T-helper 2 cell (primary cell): Measurements from ENCODE around the gene ADIG.

Source experiments
- DNase-seq, 5 experiments: peaks; one replicate each; pipeline versions ENCODE4 v3.0.0 to v3.0.0-alpha.2; 2012 to 2022

ADIG gene

DNA sequence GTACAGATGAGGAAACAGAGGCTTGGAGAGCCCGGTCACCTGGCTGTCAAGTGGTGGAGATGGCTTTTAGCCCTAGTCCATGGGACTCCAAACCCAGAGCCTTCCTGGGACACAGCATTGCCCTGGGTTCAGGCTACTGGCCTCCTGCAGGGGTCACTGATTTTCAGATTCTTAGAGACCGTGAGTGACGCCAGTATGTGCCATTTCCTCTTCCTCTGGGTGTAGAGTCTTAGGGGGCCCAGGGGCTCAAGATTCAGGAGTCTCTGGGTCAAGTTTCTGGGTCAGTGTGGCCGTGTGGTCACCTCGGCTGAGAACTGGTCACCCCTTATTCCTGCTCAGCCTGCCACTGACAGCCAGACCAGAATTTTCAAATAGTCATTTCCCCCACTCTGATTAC lies 21.2 kb downstream of the ADIG start:
- no peak for DNase-seq

GRCh38 chr20:38603286-38603685 lies 22.3 kb downstream of the ADIG start:
- DNase-seq = no peak

DNA sequence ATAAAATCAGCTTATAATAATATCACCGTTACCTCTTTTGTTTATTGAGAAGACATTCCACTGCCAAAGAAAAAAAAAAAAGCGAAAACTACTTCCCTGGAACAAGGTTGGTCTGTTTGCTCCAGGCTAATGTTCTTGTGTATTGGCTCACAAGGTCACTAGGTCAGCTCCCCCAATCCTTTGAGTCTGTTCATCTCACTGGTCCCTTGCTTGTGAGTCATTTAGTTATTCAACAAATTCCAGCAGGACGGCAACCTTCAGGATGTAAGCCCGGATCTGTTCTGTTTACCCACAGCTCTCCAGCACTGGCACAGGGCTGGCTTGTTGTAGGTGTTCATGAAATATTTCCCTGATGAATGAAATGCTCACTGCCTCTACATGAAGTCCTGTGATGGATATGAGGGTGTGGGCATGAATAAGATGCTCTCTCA lies 23.9 kb downstream of the ADIG start:
- DNase-seq = no peak

DNA sequence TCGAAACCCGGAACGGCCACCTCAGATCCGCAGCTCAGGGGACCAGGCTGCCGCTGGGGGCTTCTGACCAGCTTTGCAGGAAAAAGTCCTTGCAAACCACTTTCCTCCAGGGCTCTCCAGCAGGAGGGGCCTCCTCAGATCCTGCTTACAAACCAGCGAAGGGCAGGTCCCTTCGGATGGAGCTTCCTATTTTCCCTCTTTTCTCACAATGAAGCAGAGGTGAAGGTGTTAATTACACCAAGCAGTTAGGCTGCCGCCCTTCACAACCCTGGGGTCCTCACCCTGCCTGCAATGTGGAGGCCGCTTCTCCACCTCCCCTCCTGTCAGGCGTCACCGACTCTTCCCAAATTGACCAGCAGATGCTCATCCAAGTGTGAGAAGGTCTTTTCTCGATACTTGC lies 26.4 kb downstream of the ADIG start:
- no peak for DNase-seq

- DNase-seq = no peak
Observed at GRCh38 chr20:38608188-38608587, 27.2 kb downstream of the ADIG start.

DNA sequence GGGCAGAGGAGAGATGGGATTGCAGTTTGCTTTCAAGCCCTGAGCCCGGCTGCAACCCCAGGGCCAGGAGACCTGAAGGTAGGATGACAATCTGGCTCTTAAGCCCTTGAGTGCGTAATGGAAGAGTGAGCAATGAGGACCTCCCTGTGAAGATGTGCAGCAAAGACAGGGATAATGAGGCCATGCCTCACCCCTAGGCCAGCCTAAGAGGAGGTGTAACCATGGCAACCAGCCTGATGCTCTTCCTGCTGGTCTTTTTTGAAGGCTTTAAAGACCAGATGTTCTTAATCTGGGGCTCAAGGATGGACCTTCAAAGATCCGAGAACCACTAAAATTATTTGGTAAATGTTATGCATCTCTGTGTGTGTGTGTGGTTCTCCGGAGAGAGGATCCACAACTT lies 28.8 kb downstream of the ADIG start:
- DNase-seq = no peak

DNA sequence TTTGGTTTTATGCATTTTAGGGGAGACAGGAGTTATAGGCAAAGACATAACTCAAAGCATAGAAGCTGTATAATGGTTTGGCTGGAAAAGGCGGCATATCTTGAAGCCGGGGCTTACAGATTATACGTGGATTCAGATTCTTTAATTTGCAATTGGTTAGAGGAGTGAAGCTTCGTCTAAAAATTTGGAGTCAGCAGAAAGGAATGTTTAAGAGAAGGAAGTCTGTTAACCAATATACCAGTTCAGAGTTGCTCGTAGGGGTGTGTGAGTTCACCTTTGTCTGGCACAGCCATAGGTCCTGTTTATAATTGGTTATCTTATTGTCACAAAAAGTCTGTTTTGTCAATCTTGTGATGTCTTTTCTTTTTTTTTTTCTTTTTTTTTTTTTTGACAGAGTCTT lies 29.5 kb downstream of the ADIG start:
- no peak for DNase-seq

DNA sequence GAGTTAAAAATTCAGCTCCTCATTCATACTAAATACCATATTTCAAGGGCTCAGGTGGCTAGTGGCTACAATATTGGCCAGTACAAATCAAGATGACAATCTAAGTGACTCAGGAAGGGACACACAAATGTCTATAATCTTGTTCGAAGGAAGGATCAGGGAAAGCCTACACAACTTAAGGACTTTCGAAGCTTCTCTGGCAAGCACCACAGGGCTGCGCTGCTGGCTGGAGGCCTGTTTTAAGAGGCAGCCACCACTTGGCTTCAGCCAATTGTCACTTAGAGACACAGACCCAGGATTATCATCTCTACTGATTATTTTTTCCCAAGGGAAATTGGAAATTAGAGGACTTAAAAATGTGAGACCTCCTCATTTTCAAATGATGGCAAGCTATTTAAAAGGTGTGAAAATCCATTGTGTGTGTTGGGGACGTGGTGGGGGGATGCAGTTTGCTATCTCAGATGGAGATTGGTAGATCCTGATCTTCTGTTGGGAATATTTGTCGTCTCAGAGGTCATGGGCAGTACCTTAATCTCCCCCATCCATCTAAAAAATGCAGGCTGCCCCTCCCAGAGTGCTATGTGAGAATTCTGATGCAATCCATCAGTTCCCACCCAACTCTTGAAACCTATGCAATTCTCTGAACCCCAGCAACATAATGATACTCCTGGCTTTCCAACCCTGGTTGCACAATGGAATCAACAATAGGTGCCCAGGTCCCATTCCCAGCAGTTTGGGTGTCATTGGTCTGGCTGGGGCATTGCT lies 31.9 kb downstream of the ADIG start:
- DNase-seq = no peak

GRCh38 chr20:38615283-38615682 lies 34.3 kb downstream of the ADIG start:
- DNase-seq = no peak

GRCh38 chr20:38616457-38616856 lies 35.5 kb downstream of the ADIG start:
- no peak for DNase-seq

DNA sequence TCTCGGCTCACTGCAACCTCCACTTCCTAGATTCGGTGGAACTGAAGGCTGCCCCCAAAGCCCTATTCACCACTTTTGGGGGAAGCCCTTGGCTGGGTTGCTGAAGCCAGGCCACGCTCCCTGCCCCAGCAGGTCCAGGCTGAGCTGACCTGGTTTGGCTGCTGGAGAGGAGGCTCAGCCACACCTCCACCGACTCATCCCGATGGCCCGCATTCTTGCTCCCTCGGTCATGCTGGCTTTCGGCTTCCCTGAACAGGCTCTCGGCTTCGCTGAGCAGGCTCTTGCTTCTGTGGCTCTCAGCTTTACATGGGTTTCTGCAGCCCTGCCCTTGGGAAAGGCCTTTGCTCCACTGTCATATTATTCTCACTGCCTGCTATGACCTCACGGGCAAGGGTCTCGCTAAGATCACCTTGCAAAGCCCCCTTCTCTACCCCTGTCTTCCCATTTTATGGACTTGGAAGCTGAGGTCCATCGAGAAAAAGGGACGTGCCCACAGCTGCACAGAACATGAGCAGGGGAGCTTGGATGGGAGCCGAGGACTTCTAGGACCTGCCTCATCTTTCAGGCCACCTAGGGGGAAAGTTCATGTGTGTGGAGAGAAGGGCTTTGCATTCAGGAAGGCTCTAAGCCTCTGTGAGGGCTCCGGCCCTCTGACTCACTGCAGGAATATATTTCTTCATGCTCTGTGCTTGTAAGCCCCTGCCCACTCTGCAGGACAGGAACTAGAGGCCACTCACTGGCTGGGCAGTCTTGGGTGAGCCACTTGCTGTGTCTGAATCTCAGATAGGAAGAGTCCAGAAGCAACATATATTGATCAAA lies 36.2 kb downstream of the ADIG start:
- no peak for DNase-seq

DNA sequence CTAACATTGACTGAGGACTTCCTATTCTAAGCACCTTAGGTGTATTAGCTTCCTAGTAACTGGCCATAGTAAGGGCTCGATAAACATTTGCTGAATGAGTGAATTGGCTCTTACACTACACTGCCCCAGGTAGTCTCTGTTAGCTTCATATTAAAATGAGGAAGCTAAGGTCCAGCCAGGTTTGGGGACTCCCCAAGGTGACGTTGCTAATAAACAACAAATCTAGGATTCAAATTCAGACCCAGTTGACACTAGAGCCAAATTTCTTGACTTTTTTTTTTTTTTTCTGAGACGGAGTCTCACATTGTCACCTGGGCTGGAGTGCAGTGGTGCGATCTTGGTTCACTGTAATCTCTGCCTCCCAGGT lies 36.8 kb downstream of the ADIG start:
- DNase-seq = no peak

GRCh38 chr20:38620441-38620840 lies 39.4 kb downstream of the ADIG start:
- no peak for DNase-seq

GRCh38 chr20:38623061-38623460 lies 42.1 kb downstream of the ADIG start:
- no peak for DNase-seq

DNA sequence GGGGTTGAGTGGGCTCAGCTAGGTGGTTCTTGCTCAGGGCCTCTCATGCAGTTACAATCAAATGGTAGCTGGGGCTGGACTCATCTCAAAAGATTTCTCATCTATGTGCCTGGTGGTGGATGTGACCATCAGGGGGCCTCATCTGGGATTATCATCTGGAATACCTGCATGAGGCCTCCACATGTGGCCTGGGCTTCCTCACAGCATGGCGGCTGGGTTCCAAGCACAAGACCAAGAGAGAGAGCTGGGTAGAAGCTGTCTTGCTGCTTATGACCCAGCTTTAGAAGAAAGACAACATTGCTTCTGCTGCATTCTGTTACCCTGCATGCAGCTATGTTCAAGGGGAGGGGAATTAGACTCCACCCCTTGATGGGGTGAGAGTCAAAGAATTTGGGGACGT lies 43.1 kb downstream of the ADIG start:
- no peak for DNase-seq

DNA sequence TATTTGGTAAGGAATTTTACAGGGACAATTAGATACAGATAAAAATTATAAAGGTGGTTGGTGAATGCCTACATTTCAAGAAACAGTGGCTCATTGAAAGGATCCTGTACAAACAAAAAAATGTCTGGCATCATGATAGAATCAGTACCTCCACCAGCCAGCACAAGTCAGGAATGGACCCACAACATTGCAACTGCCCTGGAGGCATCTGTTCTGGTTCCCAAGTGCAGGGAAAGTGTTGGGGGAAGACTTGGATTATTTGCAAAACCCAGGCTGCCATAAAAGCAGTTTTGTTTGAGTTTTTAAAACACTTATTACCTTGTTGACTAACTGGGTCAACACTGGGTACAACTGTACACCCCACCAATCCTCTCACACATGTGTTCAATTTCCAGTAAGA lies 44.9 kb downstream of the ADIG start:
- DNase-seq = no peak

DNA sequence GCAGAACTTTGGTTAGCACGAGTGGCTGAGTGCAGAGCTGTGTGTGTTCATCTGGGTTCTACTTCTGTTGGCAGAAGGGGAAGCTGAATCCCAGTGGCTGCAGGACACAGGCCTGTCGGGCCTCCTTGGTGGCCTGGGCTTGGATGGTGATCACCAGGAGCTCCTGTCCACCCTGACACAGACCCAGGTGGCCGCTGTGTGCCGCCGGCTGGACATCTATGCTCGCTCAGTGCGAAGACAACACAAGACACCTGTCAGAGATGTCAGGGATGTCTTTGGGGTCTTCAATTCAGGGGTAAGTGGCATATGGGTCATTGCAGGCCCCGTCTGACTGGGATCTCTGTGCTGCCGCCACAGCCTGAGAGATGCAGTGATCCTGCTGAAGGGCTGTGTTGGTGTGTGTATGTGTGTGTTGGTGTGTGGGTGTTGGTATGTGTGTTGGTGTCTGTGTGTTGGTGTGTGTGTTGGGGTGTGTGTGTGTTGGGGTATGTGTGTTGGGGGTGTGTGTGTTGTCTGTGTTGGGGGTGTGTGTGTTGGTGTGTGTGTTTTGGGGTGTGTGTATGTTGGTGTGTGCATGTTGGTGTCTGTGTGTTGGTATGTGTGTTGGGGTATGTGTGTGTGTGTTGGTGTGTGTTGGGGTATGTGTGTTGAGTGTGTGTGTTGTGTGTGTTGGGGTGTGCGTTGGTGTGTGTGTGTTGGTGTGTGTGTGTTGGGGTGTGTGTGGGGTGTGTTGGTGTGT lies 46.1 kb downstream of the ADIG start:
- DNase-seq = no peak

DNA sequence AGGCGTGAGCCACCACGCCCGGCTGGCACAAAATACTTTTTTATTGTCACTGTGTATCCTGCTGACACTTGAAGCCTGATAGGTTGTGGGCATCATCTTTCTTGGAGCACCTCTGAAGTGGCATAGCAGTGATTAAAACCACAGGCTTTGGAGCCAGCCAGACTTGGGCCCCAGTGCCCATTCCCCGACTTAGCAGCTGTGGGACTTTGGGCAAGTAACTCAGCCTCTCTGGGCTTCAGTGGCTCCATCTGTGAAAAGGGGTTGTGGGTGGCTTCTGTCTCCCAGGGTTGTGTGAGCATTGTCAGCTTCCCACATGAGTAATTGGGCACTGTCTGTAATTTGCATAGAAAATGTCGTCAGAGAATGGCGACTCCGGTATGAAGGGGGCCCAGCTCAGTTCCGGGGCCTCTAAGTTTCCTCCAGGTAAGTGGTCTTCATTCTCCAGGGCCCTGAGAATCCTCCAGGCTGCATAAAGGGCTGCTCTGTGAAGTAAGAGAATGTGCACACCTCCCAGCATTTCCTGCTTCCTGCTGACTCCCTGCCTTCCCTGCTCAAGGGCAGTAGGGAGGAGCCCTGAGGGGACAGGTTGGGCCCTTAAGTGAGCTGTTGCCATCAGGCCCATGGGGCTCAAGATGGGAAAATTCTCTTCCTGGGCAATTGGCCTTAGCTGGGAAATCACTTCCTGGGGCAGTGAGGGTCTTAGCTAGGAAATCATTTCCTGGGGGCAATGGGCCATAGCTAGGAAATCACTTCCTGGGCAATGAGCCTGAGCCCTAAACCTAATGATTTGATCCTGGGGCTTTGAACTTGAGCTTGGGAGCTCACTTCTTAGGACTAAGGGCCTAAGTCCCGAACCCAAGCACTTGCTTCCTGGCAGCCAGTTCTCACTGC lies 47.8 kb downstream of the ADIG start:
- no peak for DNase-seq

DNA sequence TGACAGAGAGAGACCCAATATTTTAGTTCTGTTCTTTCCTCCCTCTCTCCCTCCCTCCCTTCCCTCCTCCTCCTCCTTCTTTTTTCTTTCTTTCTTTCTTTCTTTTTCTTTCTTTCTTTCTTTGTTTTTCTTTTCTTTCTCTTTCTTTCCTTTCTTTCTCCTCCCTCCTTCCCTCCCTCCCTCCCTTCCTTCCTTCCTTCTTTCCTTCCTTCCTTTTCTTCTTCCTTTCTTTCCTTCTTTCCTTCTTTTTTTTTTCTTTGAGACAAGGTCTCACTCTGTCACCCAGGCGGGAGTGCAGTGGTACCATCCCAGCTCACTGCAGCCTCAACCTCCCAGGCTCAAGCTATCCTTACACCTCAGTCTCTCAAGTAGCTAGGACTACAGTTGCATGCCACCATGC lies 49.0 kb downstream of the ADIG start:
- DNase-seq = no peak

GRCh38 chr20:38630727-38631126 lies 49.7 kb downstream of the ADIG start:
- DNase-seq = no peak

- no peak for DNase-seq
Observed at GRCh38 chr20:38631155-38632022, 50.4 kb downstream of the ADIG start.
